Measurements from ENCODE around the gene UCHL5. TPM values are rescaled to one million over a fixed set of nuclear protein-coding genes. Genes with fewer than 3 reads are reported as not detected.

Gene UCHL5
- total and polyA plus RNA-seq, 2 donors (not counting 3 experiments of a cell fraction or from before 2014, with no cell fraction given): 9.8 to 45.6 TPM

DNA sequence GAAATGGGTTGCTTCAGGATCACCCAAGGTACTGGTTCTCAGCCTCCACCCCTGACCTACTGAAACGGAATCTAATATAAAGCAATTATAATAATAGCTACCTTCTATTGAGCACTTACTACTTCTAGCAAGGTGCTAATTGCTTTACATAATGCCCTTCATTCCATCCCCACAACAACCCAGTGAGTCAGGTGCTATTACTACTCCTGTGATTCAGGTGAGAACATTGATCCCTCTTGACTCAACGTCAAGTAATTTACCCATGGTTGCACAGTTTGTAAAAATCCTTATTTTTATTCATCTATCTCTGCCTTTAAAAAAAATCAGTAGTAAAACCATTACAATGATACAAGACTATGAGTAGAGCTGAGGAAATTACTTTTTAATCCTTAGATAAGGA lies 85.2 kb downstream of the UCHL5 start:
- no peak for FAIRE-seq
- no peaks in the 10 kb centered on the region for H3K9me3 ChIP-seq (replicated peaks; ENCODE audit: control insufficient read depth, insufficient read depth, low read length)
- BruUV-seq (replicated peaks): no TSS peak
- ChIA-PET CTCF (interaction anchor here (1.4 to 1.7 kb wide), 2 partner anchors 9 to 40 kb away, joined by 3 to 6 read pairs; no protein-coding TSS in a partner anchor), POLR2A (no interaction called here)
- dilution Hi-C loops (cut with MboI; ENCODE audit: extremely low pct_ligation_motif_present, low sequenced_read_pairs) (no loop called here), intact Hi-C loops (cut with micrococcal nuclease) (no loop called here)
- TF ChIP-seq POLR2A (IDR thresholded peaks at IDR 0.05; ENCODE audit: low read depth, low read length): no peak
- no peak for TF ChIP-seq MYC (IDR thresholded peaks at IDR 0.05; ENCODE audit: low read depth, low read length)
- TF ChIP-seq, protein P1, sequence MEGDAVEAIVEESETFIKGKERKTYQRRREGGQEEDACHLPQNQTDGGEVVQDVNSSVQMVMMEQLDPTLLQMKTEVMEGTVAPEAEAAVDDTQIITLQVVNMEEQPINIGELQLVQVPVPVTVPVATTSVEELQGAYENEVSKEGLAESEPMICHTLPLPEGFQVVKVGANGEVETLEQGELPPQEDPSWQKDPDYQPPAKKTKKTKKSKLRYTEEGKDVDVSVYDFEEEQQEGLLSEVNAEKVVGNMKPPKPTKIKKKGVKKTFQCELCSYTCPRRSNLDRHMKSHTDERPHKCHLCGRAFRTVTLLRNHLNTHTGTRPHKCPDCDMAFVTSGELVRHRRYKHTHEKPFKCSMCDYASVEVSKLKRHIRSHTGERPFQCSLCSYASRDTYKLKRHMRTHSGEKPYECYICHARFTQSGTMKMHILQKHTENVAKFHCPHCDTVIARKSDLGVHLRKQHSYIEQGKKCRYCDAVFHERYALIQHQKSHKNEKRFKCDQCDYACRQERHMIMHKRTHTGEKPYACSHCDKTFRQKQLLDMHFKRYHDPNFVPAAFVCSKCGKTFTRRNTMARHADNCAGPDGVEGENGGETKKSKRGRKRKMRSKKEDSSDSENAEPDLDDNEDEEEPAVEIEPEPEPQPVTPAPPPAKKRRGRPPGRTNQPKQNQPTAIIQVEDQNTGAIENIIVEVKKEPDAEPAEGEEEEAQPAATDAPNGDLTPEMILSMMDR (IDR thresholded peaks at IDR 0.05; ENCODE audit: extremely low read depth in 1 of 2, insufficient read depth in 1 of 2, low read depth in 1 of 2, low read length in 2 of 2): no peak
- TF ChIP-seq, protein P2, sequence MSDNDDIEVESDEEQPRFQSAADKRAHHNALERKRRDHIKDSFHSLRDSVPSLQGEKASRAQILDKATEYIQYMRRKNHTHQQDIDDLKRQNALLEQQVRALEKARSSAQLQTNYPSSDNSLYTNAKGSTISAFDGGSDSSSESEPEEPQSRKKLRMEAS (IDR thresholded peaks at IDR 0.05; ENCODE audit: insufficient read depth, insufficient read length): no peak
- TF ChIP-seq GATA2 (IDR thresholded peaks at IDR 0.05; ENCODE audit: insufficient read depth, insufficient read length, low read depth, low read length): no peak
- TF ChIP-seq FOS (IDR thresholded peaks at IDR 0.05; ENCODE audit: borderline replicate concordance, insufficient read depth, low read length): no peak
- no peak for TF ChIP-seq JUN (IDR thresholded peaks at IDR 0.05; ENCODE audit: borderline replicate concordance, insufficient read depth, insufficient read length, low read depth)
- TF ChIP-seq EZH2 (IDR thresholded peaks at IDR 0.05; ENCODE audit: borderline replicate concordance, low read depth, low read length, severe bottlenecking): no peak
- no peak for TF ChIP-seq POLR2AphosphoS5 (IDR thresholded peaks at IDR 0.05; ENCODE audit: insufficient read depth, low read depth, low read length)
- no peak for DNase-seq (ENCODE audit: low read depth, low spot score)
- H3K9me1 ChIP-seq (replicated peaks; ENCODE audit: control insufficient read depth, extremely low read depth, insufficient read depth, low read length): no peaks in the 10 kb centered on the region
- H3K79me2 ChIP-seq (ENCODE audit: control insufficient read depth, insufficient read depth, low read length): no peaks in the 10 kb centered on the region
- H4K20me1 ChIP-seq (replicated peaks; ENCODE audit: control insufficient read depth, extremely low read depth, insufficient read depth, low read length): no peaks in the 10 kb centered on the region
- H3K9ac ChIP-seq (replicated peaks; ENCODE audit: extremely low read depth, insufficient read depth, low read length): no peak overlapping the region
- no peak overlapping the region for H3K4me2 ChIP-seq (ENCODE audit: insufficient read depth, low read length)
- H3K4me1 ChIP-seq (ENCODE audit: control insufficient read depth, extremely low read depth, insufficient read depth, low read length): peaks cover under 1% of the 10 kb centered on the region
- no peaks in the 10 kb centered on the region for H3K27me3 ChIP-seq (ENCODE audit: control insufficient read depth in 2 of 2, insufficient read depth in 2 of 2, low read length in 2 of 2)
- no peak overlapping the region for H3K4me3 ChIP-seq (replicated peaks in 1 of 3; ENCODE audit: insufficient read depth in 1 of 3, low read depth in 1 of 3, low read length in 3 of 3)
- no peak overlapping the region for H3K27ac ChIP-seq (ENCODE audit: insufficient read depth, low read depth, low read length)
- no peaks in the 10 kb centered on the region for H3K36me3 ChIP-seq (ENCODE audit: control insufficient read depth in 2 of 2, extremely low read depth in 1 of 2, insufficient read depth in 2 of 2, low read length in 2 of 2)
- H2AFZ ChIP-seq (ENCODE audit: low read depth, low read length): no peak overlapping the region

All from endothelial cell of umbilical vein (primary cell).